ENCODE results near the gene LRIT2.

The LRIT2 gene

GRCh38 chr10:84225427-84226173 lies at the start of gene LRIT2:
TSS of gene LRIT2 (minus strand) at chr10:84225544. CDS start at chr10:84225520, 24 bp downstream.
- H3K4me1 Mint-ChIP-seq (ENCODE audit: low read depth), result no peaks in the 10 kb centered on the region
- H3K27ac Mint-ChIP-seq, result no peak within 1 kb of the TSS
- no peak within 1 kb of the TSS for H3K4me3 Mint-ChIP-seq
- no peaks in the 10 kb centered on the region for H3K36me3 Mint-ChIP-seq (ENCODE audit: low read depth)
- peaks cover 4% of the 10 kb centered on the region for H3K9me3 Mint-ChIP-seq
- peaks cover 12% of the 10 kb centered on the region for H3K27me3 Mint-ChIP-seq (ENCODE audit: low read depth)

- Mint-ChIP-seq H3K27me3 (ENCODE audit: low read depth) (peaks cover 15% of the 10 kb centered on the region), H3K9me3 (no peaks in the 10 kb centered on the region), H3K4me1 (ENCODE audit: low read depth) (peaks cover 18% of the 10 kb centered on the region), H3K36me3 (ENCODE audit: low read depth) (no peaks in the 10 kb centered on the region), H3K27ac (no peak overlapping the region), H3K4me3 (no peak overlapping the region)
Observed at GRCh38 chr10:84270708-84271107, 45.4 kb upstream of the LRIT2 start.

GRCh38 chr10:84269773-84270172 lies 44.4 kb upstream of the LRIT2 start:
- Mint-ChIP-seq H3K27me3 (ENCODE audit: low read depth) (peaks cover 15% of the 10 kb centered on the region), H3K9me3 (no peaks in the 10 kb centered on the region), H3K27ac (no peak overlapping the region), H3K4me3 (no peak overlapping the region), H3K4me1 (ENCODE audit: low read depth) (peaks cover 22% of the 10 kb centered on the region), H3K36me3 (ENCODE audit: low read depth) (no peaks in the 10 kb centered on the region)

GRCh38 chr10:84269162-84269561 lies 43.8 kb upstream of the LRIT2 start:
- Mint-ChIP-seq H3K9me3 (no peaks in the 10 kb centered on the region), H3K36me3 (ENCODE audit: low read depth) (no peaks in the 10 kb centered on the region), H3K4me3 (no peak overlapping the region), H3K4me1 (ENCODE audit: low read depth) (peaks cover 26% of the 10 kb centered on the region), H3K27ac (no peak overlapping the region), H3K27me3 (ENCODE audit: low read depth) (peaks cover 20% of the 10 kb centered on the region)

- H3K27ac Mint-ChIP-seq, result peak overlapping the region; percentile 23
- H3K27me3 Mint-ChIP-seq (ENCODE audit: low read depth), result peaks cover 29% of the 10 kb centered on the region
- H3K9me3 Mint-ChIP-seq, result no peaks in the 10 kb centered on the region
- H3K4me3 Mint-ChIP-seq, result no peak overlapping the region
- no peaks in the 10 kb centered on the region for H3K36me3 Mint-ChIP-seq (ENCODE audit: low read depth)
- peaks cover 26% of the 10 kb centered on the region for H3K4me1 Mint-ChIP-seq (ENCODE audit: low read depth)
Observed at GRCh38 chr10:84267503-84268126, 42.3 kb upstream of the LRIT2 start.

GRCh38 chr10:84265418-84265817 lies 40.1 kb upstream of the LRIT2 start:
- H3K27me3 Mint-ChIP-seq (ENCODE audit: low read depth), result peaks cover 30% of the 10 kb centered on the region
- no peaks in the 10 kb centered on the region for H3K36me3 Mint-ChIP-seq (ENCODE audit: low read depth)
- H3K4me1 Mint-ChIP-seq (ENCODE audit: low read depth), result peaks cover 21% of the 10 kb centered on the region
- H3K9me3 Mint-ChIP-seq, result no peaks in the 10 kb centered on the region
- H3K4me3 Mint-ChIP-seq, result no peak overlapping the region
- H3K27ac Mint-ChIP-seq, result no peak overlapping the region

GRCh38 chr10:84264611-84265141 lies 39.3 kb upstream of the LRIT2 start:
- H3K4me1 Mint-ChIP-seq (ENCODE audit: low read depth), result peaks cover 21% of the 10 kb centered on the region
- H3K36me3 Mint-ChIP-seq (ENCODE audit: low read depth), result no peaks in the 10 kb centered on the region
- H3K27me3 Mint-ChIP-seq (ENCODE audit: low read depth), result peaks cover 32% of the 10 kb centered on the region
- no peak overlapping the region for H3K27ac Mint-ChIP-seq
- H3K9me3 Mint-ChIP-seq, result no peaks in the 10 kb centered on the region
- H3K4me3 Mint-ChIP-seq, result no peak overlapping the region

GRCh38 chr10:84263716-84264115 lies 38.4 kb upstream of the LRIT2 start:
- peaks cover 25% of the 10 kb centered on the region for H3K27me3 Mint-ChIP-seq (ENCODE audit: low read depth)
- no peaks in the 10 kb centered on the region for H3K36me3 Mint-ChIP-seq (ENCODE audit: low read depth)
- H3K27ac Mint-ChIP-seq, result no peak overlapping the region
- H3K4me3 Mint-ChIP-seq, result no peak overlapping the region
- peaks cover 19% of the 10 kb centered on the region for H3K4me1 Mint-ChIP-seq (ENCODE audit: low read depth)
- H3K9me3 Mint-ChIP-seq, result no peaks in the 10 kb centered on the region

- no peaks in the 10 kb centered on the region for H3K36me3 Mint-ChIP-seq (ENCODE audit: low read depth)
- H3K27me3 Mint-ChIP-seq (ENCODE audit: low read depth), result peaks cover 21% of the 10 kb centered on the region
- H3K4me3 Mint-ChIP-seq, result no peak overlapping the region
- no peaks in the 10 kb centered on the region for H3K9me3 Mint-ChIP-seq
- no peak overlapping the region for H3K27ac Mint-ChIP-seq
- H3K4me1 Mint-ChIP-seq (ENCODE audit: low read depth), result peaks cover 11% of the 10 kb centered on the region
Observed at GRCh38 chr10:84262190-84262956, 37.0 kb upstream of the LRIT2 start.

- H3K4me3 Mint-ChIP-seq, result no peak overlapping the region
- no peaks in the 10 kb centered on the region for H3K36me3 Mint-ChIP-seq (ENCODE audit: low read depth)
- H3K27ac Mint-ChIP-seq, result no peak overlapping the region
- H3K4me1 Mint-ChIP-seq (ENCODE audit: low read depth), result peaks cover 9% of the 10 kb centered on the region
- no peaks in the 10 kb centered on the region for H3K9me3 Mint-ChIP-seq
- peaks cover 21% of the 10 kb centered on the region for H3K27me3 Mint-ChIP-seq (ENCODE audit: low read depth)
Observed at GRCh38 chr10:84261236-84261915, 36.0 kb upstream of the LRIT2 start.

- Mint-ChIP-seq H3K4me3 (no peak overlapping the region), H3K27me3 (ENCODE audit: low read depth) (peaks cover 11% of the 10 kb centered on the region), H3K36me3 (ENCODE audit: low read depth) (no peaks in the 10 kb centered on the region), H3K9me3 (no peaks in the 10 kb centered on the region), H3K4me1 (ENCODE audit: low read depth) (no peaks in the 10 kb centered on the region), H3K27ac (no peak overlapping the region)
Observed at GRCh38 chr10:84258034-84258695, 32.8 kb upstream of the LRIT2 start.

- H3K27me3 Mint-ChIP-seq (ENCODE audit: low read depth), result peaks cover 6% of the 10 kb centered on the region
- H3K9me3 Mint-ChIP-seq, result no peaks in the 10 kb centered on the region
- H3K4me1 Mint-ChIP-seq (ENCODE audit: low read depth), result no peaks in the 10 kb centered on the region
- H3K27ac Mint-ChIP-seq, result no peak overlapping the region
- no peaks in the 10 kb centered on the region for H3K36me3 Mint-ChIP-seq (ENCODE audit: low read depth)
- no peak overlapping the region for H3K4me3 Mint-ChIP-seq
Observed at GRCh38 chr10:84257343-84258020, 32.1 kb upstream of the LRIT2 start.

GRCh38 chr10:84256510-84257342 lies 31.4 kb upstream of the LRIT2 start:
- no peak overlapping the region for H3K27ac Mint-ChIP-seq

More at GRCh38 chr10:84256510-84257342, 31.4 kb upstream of the LRIT2 start:
- Mint-ChIP-seq H3K27me3 (ENCODE audit: low read depth) (peaks cover 6% of the 10 kb centered on the region), H3K4me1 (ENCODE audit: low read depth) (no peaks in the 10 kb centered on the region), H3K9me3 (no peaks in the 10 kb centered on the region), H3K4me3 (no peak overlapping the region), H3K36me3 (ENCODE audit: low read depth) (no peaks in the 10 kb centered on the region)
